ENCODE data around the gene ADGRG4. TPM values are rescaled to one million over a fixed set of nuclear protein-coding genes. Genes with fewer than 3 reads are reported as not detected.
A peak's percentile ranks its signal among the peaks of the same experiment; 100 is the strongest.
"Not testable (repeated sequence)": the region's sequence is repeated elsewhere in the genome, so short reads cannot be mapped to it uniquely, and the experiment has no call there.

ADGRG4 gene
- total RNA-seq, 1 experiment from 2014 or later: not detected

DNA sequence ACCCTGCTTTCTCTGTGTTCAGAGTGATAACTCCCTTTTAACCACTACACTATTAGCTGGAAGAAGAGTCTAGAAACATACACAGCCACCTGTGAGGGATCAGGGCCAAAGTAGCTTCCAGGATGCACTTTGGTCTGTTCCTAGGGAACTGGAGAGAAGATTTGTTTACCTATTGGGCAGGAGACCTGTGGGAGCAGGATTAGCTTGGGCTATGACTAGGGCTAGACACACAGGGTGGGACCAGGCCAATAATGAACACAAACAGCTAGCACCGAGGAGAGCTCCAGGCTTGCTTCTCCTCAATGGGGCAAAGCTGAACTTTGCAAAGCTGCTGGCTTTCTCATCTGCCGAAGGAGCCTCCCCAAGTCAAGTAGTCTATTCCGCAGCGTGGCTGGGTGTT is 25.2 kb upstream of the ADGRG4 start:
- Histone ChIP-seq H3K27ac (ENCODE audit: low read length) (no peak overlapping the region), H3K9ac (ENCODE audit: low read length) (no peak overlapping the region), H3K27me3 (ENCODE audit: low read length) (no peaks in the 10 kb centered on the region), H3K4me1 (ENCODE audit: insufficient read depth, low read length) (no peaks in the 10 kb centered on the region), H3K4me3 (ENCODE audit: low read length) (no peak overlapping the region), H3K79me2 (ENCODE audit: low read length) (no peaks in the 10 kb centered on the region), H3K9me3 (ENCODE audit: low read length) (no peaks in the 10 kb centered on the region), H4K20me1 (ENCODE audit: low read length) (no peaks in the 10 kb centered on the region), H2AFZ (ENCODE audit: low read length) (no peak overlapping the region), H3K9me2 (replicated peaks; ENCODE audit: low read length) (no peaks in the 10 kb centered on the region), H3K36me3 (ENCODE audit: low read depth, low read length) (no peaks in the 10 kb centered on the region), H3F3A (ENCODE audit: low read length, unreplicated experiment) (no peaks in the 10 kb centered on the region), H3K4me2 (ENCODE audit: low read length) (no peak overlapping the region)
- TF ChIP-seq, protein P1, sequence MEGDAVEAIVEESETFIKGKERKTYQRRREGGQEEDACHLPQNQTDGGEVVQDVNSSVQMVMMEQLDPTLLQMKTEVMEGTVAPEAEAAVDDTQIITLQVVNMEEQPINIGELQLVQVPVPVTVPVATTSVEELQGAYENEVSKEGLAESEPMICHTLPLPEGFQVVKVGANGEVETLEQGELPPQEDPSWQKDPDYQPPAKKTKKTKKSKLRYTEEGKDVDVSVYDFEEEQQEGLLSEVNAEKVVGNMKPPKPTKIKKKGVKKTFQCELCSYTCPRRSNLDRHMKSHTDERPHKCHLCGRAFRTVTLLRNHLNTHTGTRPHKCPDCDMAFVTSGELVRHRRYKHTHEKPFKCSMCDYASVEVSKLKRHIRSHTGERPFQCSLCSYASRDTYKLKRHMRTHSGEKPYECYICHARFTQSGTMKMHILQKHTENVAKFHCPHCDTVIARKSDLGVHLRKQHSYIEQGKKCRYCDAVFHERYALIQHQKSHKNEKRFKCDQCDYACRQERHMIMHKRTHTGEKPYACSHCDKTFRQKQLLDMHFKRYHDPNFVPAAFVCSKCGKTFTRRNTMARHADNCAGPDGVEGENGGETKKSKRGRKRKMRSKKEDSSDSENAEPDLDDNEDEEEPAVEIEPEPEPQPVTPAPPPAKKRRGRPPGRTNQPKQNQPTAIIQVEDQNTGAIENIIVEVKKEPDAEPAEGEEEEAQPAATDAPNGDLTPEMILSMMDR (conservative IDR thresholded peaks at IDR 0.05; ENCODE audit: low read depth, low read length): no peak
- TF ChIP-seq EZH2phosphoT487 (IDR thresholded peaks at IDR 0.05; ENCODE audit: borderline replicate concordance, low read length) (no peak), EZH2 (IDR thresholded peaks at IDR 0.05; ENCODE audit: low read length, unreplicated experiment) (no peak)
- CTCF ChIA-PET: no interaction called here
- DNase-seq: no peak
- BruUV-seq (replicated peaks): no TSS peak
- POLR2A ChIA-PET (ENCODE audit: unreplicated experiment): no interaction called here
- intact Hi-C loops (cut with micrococcal nuclease): no loop called here
- ATAC-seq: no peak

DNA sequence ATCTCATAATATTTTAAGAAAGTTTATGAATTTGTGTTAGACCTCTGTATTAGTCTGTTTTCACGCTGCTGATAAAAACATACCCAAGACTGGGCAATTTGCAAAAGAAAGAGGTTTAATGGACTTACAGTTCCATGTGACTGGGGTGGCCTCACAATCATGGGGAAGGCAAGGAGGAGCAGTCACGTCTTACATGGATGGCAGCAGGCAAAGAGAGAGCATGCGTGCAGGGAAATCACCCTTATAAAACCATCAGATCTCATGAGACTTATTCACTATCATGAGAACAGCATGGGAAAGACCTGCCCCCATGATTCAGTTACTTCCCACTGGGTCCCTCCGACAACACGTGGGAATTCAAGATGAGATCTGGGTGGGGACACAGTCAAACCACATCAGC is 14.4 kb upstream of the ADGRG4 start:
- H2AFZ ChIP-seq (ENCODE audit: low read length); H3K9me2 ChIP-seq (replicated peaks; ENCODE audit: low read length); H3K9me3 ChIP-seq (ENCODE audit: low read length); ATAC-seq; H3K27me3 ChIP-seq (ENCODE audit: low read length); H3K4me3 ChIP-seq (ENCODE audit: low read length); POLR2A ChIA-PET (ENCODE audit: unreplicated experiment); H3K4me1 ChIP-seq (ENCODE audit: insufficient read depth, low read length); H3K4me2 ChIP-seq (ENCODE audit: low read length); DNase-seq; H3K79me2 ChIP-seq (ENCODE audit: low read length); H3K27ac ChIP-seq (ENCODE audit: low read length); BruUV-seq (replicated peaks); CTCF ChIA-PET; H3F3A ChIP-seq (ENCODE audit: low read length, unreplicated experiment); intact Hi-C loops (cut with micrococcal nuclease); H3K36me3 ChIP-seq (ENCODE audit: low read depth, low read length); H3K9ac ChIP-seq (ENCODE audit: low read length); H4K20me1 ChIP-seq (ENCODE audit: low read length): not testable (repeated sequence)

DNA sequence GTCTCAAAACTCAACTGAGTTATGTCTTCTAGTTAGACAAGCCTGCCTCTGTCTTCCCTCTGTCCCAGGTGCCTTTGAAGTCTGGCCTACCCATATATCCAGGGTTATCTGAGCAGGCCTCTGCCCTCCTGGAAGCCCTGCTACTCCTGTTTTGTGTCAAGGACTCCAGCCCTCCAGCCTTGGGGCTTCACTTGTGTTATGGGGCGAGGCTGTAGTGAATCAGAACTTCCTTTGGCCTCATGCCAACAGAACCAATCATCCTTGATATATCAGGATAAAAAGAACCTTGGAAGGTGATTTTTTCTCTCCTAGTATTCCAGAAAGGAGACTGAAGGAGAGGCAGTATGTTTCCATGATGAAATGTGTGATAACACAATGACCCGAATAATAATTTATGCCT is 8.9 kb upstream of the ADGRG4 start:
- Histone ChIP-seq H3K27me3 (ENCODE audit: low read length) (no peaks in the 10 kb centered on the region), H3K4me2 (ENCODE audit: low read length) (no peak overlapping the region), H3K36me3 (ENCODE audit: low read depth, low read length) (no peaks in the 10 kb centered on the region), H3K4me3 (ENCODE audit: low read length) (no peak overlapping the region), H4K20me1 (ENCODE audit: low read length) (no peaks in the 10 kb centered on the region), H3K27ac (ENCODE audit: low read length) (no peak overlapping the region), H2AFZ (ENCODE audit: low read length) (no peak overlapping the region), H3F3A (ENCODE audit: low read length, unreplicated experiment) (no peaks in the 10 kb centered on the region), H3K9me3 (ENCODE audit: low read length) (no peaks in the 10 kb centered on the region), H3K9ac (ENCODE audit: low read length) (no peak overlapping the region), H3K79me2 (ENCODE audit: low read length) (no peaks in the 10 kb centered on the region), H3K4me1 (ENCODE audit: insufficient read depth, low read length) (0 out of 2 replicates have a peak, but pooled peaks cover 4% of the 10 kb centered on the region), H3K9me2 (replicated peaks; ENCODE audit: low read length) (no peaks in the 10 kb centered on the region)
- CTCF ChIA-PET: no interaction called here
- no TSS peak for BruUV-seq (replicated peaks)
- DNase-seq: peak; percentile 47
- POLR2A ChIA-PET (ENCODE audit: unreplicated experiment): no interaction called here
- TF ChIP-seq EZH2phosphoT487 (IDR thresholded peaks at IDR 0.05; ENCODE audit: borderline replicate concordance, low read length): no peak
- TF ChIP-seq, protein P1 (conservative IDR thresholded peaks at IDR 0.05; ENCODE audit: low read depth, low read length): no peak
- TF ChIP-seq EZH2 (IDR thresholded peaks at IDR 0.05; ENCODE audit: low read length, unreplicated experiment): no peak
- intact Hi-C loops (cut with micrococcal nuclease): no loop called here
- ATAC-seq: no peak

Data from PC-3 (cell line).